Fibroblast of pulmonary artery (primary cell): Measurements from ENCODE around the gene LDLRAD4.
A peak's percentile ranks its signal among the peaks of the same experiment; 100 is the strongest.

Source experiments
- DNase-seq: peaks from one replicate; pipeline ENCODE4 v3.0.0-alpha.2; 2010; ENCODE audit warnings: low read depth
- H3K4me3 ChIP-seq: replicated peaks from 2 replicates; pipeline ENCODE4 v1.5.1; 2011; ENCODE audit warnings: low read depth, mild to moderate bottlenecking, control low read depth, low read length, moderate library complexity
- CTCF ChIP-seq: IDR thresholded peaks from 2 replicates; pipeline ENCODE4 v1.5.1; 2011; ENCODE audit warnings: mild to moderate bottlenecking, control low read depth, low read length, inconsistent platforms; ENCODE audit errors: missing control alignments

LDLRAD4 gene

GRCh38 chr18:13213036-13213795 is 5.3 kb upstream of the LDLRAD4 start:
- H3K4me3 ChIP-seq = no peak overlapping the region
- no peak for DNase-seq
- no peak for TF ChIP-seq CTCF

- no peak overlapping the region for H3K4me3 ChIP-seq
- no peak for DNase-seq
- no peak for TF ChIP-seq CTCF
Measured at GRCh38 chr18:13214609-13215008, 4.0 kb upstream of the LDLRAD4 start.

DNA sequence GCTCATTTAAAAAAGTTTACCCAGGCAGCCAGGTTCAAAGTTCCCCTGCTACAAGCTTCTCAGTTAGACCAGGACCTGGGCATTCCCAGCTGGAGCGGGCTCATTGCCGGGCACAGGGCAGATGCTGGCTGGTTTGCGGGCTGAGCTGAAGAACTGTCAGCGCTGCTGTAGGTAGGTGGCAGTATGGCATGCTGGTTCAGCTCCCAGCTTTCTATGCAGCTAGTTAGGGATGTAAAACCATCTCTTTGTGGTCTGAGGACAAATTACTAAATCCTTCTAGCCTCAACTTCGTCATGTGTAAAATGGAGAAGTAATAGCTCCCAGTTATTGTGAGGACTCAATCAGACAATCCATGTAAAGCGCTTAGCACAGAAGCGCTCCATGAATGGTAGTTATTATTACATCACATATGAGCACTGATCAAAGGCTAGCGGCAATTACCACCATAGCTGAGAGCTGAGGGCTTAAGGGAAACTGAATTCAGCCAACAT is 2.4 kb upstream of the LDLRAD4 start:
- H3K4me3 ChIP-seq = no peak overlapping the region
- peak; percentile 55 for DNase-seq
- peak; percentile 51 for TF ChIP-seq CTCF

DNA sequence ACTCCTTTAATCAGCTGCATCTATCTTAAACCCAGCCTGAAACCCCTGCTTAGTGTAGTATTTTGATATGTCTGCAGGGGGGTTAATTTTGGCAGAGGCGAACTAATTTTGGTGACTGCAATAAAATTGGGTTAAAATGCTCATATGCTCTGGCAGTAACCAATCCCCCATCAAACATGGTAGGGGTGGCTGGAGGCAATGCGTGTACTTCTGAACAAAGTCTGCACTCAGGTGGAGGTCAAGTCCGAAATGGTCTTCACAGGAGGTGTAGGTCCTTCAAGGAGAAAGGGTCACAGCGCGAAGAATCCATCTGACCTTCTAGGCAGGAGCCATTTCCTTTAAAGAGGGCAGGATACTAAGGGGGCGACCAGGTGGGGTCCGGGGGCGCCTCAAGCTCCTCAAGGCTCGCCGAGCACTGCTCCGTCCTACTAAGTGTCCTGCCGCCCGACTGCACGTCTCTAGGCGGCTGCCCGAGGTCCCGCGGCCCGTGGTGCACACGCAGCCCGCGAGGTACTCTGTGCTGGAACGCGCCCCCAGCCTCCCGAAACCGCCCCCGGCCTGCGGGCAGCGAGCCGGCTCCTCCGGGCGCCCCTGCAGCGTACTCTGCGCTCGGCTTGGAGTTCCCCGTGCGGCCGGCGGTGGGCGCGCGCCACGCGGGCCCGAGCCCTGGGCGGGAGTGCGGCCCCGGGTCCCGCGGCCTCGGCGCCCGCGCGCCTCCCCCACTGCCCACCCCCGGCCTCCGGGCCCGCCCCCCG is 1.7 kb upstream of the LDLRAD4 start:
- DNase-seq = no peak
- no peak overlapping the region for H3K4me3 ChIP-seq
- TF ChIP-seq CTCF = no peak

- TF ChIP-seq CTCF = no peak
- peak overlapping the region; percentile 12 for H3K4me3 ChIP-seq
- peak; percentile 10 for DNase-seq
Measured at GRCh38 chr18:13217466-13217961, 1.0 kb upstream of the LDLRAD4 start.

- DNase-seq = no peak
- H3K4me3 ChIP-seq = no peak overlapping the region
- TF ChIP-seq CTCF = no peak
Measured at GRCh38 chr18:13217971-13218367, 591 bp upstream of the LDLRAD4 start.
